Urothelium cell line (cell line): Measurements from ENCODE around the gene SH3PXD2A.

ENCODE experiments used
- DNase-seq: peaks from one replicate; pipeline ENCODE4 v3.0.0; 2011; ENCODE audit warnings: low spot score, mixed read lengths
- FAIRE-seq: peaks from 2 replicates; lab custom pipeline; 2011; peaks lifted over from hg19 to GRCh38; lab: Jason Lieb, UNC

Gene SH3PXD2A

GRCh38 chr10:103576076-103576471 is 279.3 kb downstream of the SH3PXD2A start:
- no peak for DNase-seq

GRCh38 chr10:103575416-103576075 is 279.8 kb downstream of the SH3PXD2A start:
- no peak for DNase-seq
- no peak for FAIRE-seq

More at GRCh38 chr10:103576076-103576471, 279.3 kb downstream of the SH3PXD2A start:
- FAIRE-seq: no peak

- DNase-seq (no peak), FAIRE-seq (no peak)
These were observed 281.0 kb downstream of the SH3PXD2A start for GRCh38 chr10:103574097-103575061.

GRCh38 chr10:103573205-103573487 is 282.2 kb downstream of the SH3PXD2A start:
- no peak for DNase-seq
- FAIRE-seq: no peak

GRCh38 chr10:103572347-103573204 is 282.8 kb downstream of the SH3PXD2A start:
- DNase-seq: no peak
- FAIRE-seq: no peak

- FAIRE-seq (no peak), DNase-seq (no peak)
These were observed 283.8 kb downstream of the SH3PXD2A start for GRCh38 chr10:103571656-103571975.

- FAIRE-seq (no peak), DNase-seq (no peak)
These were observed 284.3 kb downstream of the SH3PXD2A start for GRCh38 chr10:103570844-103571655.

GRCh38 chr10:103569896-103570295 is 285.5 kb downstream of the SH3PXD2A start:
- no peak for FAIRE-seq
- DNase-seq: no peak

GRCh38 chr10:103568505-103568904 is 286.9 kb downstream of the SH3PXD2A start:
- DNase-seq (no peak), FAIRE-seq (no peak)

GRCh38 chr10:103566536-103566935 is 288.8 kb downstream of the SH3PXD2A start:
- FAIRE-seq (no peak), DNase-seq (no peak)

GRCh38 chr10:103564776-103565520 is 290.4 kb downstream of the SH3PXD2A start:
- DNase-seq (peak; percentile 70), FAIRE-seq (no peak)

GRCh38 chr10:103564116-103564501 is 291.3 kb downstream of the SH3PXD2A start:
- FAIRE-seq (no peak), DNase-seq (no peak)

GRCh38 chr10:103563231-103564115 is 291.9 kb downstream of the SH3PXD2A start:
- no peak for FAIRE-seq
- no peak for DNase-seq

GRCh38 chr10:103562383-103562782 is 293.0 kb downstream of the SH3PXD2A start:
- FAIRE-seq (no peak), DNase-seq (no peak)

- no peak for FAIRE-seq
These were observed 294.5 kb downstream of the SH3PXD2A start for GRCh38 chr10:103560886-103561285.

GRCh38 chr10:103559776-103560175 is 295.6 kb downstream of the SH3PXD2A start:
- peak; percentile 98 for FAIRE-seq
- no peak for DNase-seq

More at GRCh38 chr10:103560886-103561285, 294.5 kb downstream of the SH3PXD2A start:
- DNase-seq: no peak

GRCh38 chr10:103558911-103559310 is 296.5 kb downstream of the SH3PXD2A start:
- no peak for DNase-seq
- no peak for FAIRE-seq

- FAIRE-seq (no peak), DNase-seq (no peak)
These were observed 297.9 kb downstream of the SH3PXD2A start for GRCh38 chr10:103557455-103557854.
